ENCODE measurements around the gene HOXB2. TPM values are rescaled to one million over a fixed set of nuclear protein-coding genes. Genes with fewer than 3 reads are reported as not detected.

Gene HOXB2
- total and polyA plus RNA-seq, 2 of the 8 experiments (the other 6 are each of a cell fraction or from before 2014, with no cell fraction given), result not detected

GRCh38 chr17:48586355-48587258, 41.7 kb upstream of the HOXB2 start:
- Histone ChIP-seq H2BK120ac (replicated peaks; ENCODE audit: low read depth, low read length) (no peak overlapping the region), H3K27me3 (replicated peaks in 1 of 4; ENCODE audit: control insufficient read depth in 3 of 4, extremely low read depth in 1 of 4, insufficient read depth in 3 of 4, low read length in 3 of 4) (peaks cover 99 to 100% (median 100%) of the 10 kb centered on the region in 4 experiments), H3K79me1 (ENCODE audit: low read depth, low read length) (no peaks in the 10 kb centered on the region), H3K18ac (ENCODE audit: extremely low read depth, low read length) (no peak overlapping the region), H3K14ac (ENCODE audit: insufficient read length) (no peak overlapping the region), H3K4ac (replicated peaks; ENCODE audit: insufficient read length, low read depth, low read length) (no peak overlapping the region), H4K20me1 (replicated peaks in 1 of 2; ENCODE audit: control insufficient read depth in 1 of 2, insufficient read depth in 2 of 2, low read length in 2 of 2) (peaks cover 22 to 38% of the 10 kb centered on the region in 2 experiments), H3K23me2 (ENCODE audit: low read depth, low read length) (no peaks in the 10 kb centered on the region), H4K8ac (ENCODE audit: extremely low read depth, insufficient read depth, low read length) (no peak overlapping the region), H4K91ac (replicated peaks; ENCODE audit: insufficient read length, low read length) (no peak overlapping the region), H3K4me2 (ENCODE audit: insufficient read depth in 1 of 2, low read depth in 2 of 2, low read length in 2 of 2) (no peak overlapping the region), H3K4me1 (replicated peaks in 1 of 4; ENCODE audit: control insufficient read depth in 3 of 4, insufficient read depth in 4 of 4, low read length in 3 of 4) (peaks cover 0 to 5% (median 3%) of the 10 kb centered on the region in 4 experiments; a peak in 4 of 7 replicates), H2BK20ac (ENCODE audit: low read length) (no peak overlapping the region), H2BK12ac (ENCODE audit: low read depth, low read length) (no peak overlapping the region), H3K36me3 (ENCODE audit: control insufficient read depth in 2 of 4, insufficient read depth in 4 of 4, low read length in 3 of 4) (peaks cover 0 to 18% (median 0%) of the 10 kb centered on the region in 4 experiments; a peak in 1 of 8 replicates), H2AK5ac (ENCODE audit: low read depth, low read length) (no peak overlapping the region), H2BK15ac (ENCODE audit: low read length) (no peak overlapping the region), H3K9me3 (ENCODE audit: insufficient read depth in 2 of 2, low read depth in 1 of 2, low read length in 1 of 2) (no peaks in the 10 kb centered on the region), H2AFZ (ENCODE audit: low read length) (no peak overlapping the region), H3K27ac (ENCODE audit: low read depth, low read length) (no peak overlapping the region), H4K5ac (ENCODE audit: insufficient read length, low read depth, low read length) (no peak overlapping the region), H3K9ac (replicated peaks in 1 of 4; ENCODE audit: extremely low read depth in 1 of 4, low read depth in 3 of 4, low read length in 3 of 4) (no peak overlapping the region), H3K56ac (replicated peaks; ENCODE audit: insufficient read length, low read depth, low read length) (no peak overlapping the region), H3K4me3 (ENCODE audit: extremely low read depth in 1 of 4, insufficient read depth in 2 of 4, low read depth in 3 of 4, low read length in 4 of 4) (0 out of 8 replicates have a peak overlapping the region, but pooled peaks of 1 of the 4 experiments have one; percentile 42), H3K23ac (ENCODE audit: insufficient read length) (no peak overlapping the region), H2BK5ac (ENCODE audit: low read depth, low read length) (no peak overlapping the region), H3K79me2 (ENCODE audit: control insufficient read depth in 1 of 2, insufficient read depth in 2 of 2, low read length in 2 of 2) (no peaks in the 10 kb centered on the region)
- POLR2A ChIA-PET (ENCODE audit: partially characterized antibody), result interaction anchor here (1.6 kb wide), 1 partner anchor 12 kb away, joined by 4 read pairs; no protein-coding TSS in a partner anchor
- FAIRE-seq (no peak), DNase-seq (ENCODE audit: low read depth in 1 of 2, low spot score in 2 of 2) (no peak)
- TF ChIP-seq SUZ12 (IDR thresholded peaks at IDR 0.05; ENCODE audit: low read length), result peak; percentile 84
- TF ChIP-seq RBBP5 (IDR thresholded peaks at IDR 0.05; ENCODE audit: borderline replicate concordance, low read depth, low read length), result no peak
- TF ChIP-seq CBX8 (IDR thresholded peaks at IDR 0.05; ENCODE audit: borderline replicate concordance, low read depth, low read length), result peak; percentile 77; the same call in 1 of the 2 replicates
- no peak for TF ChIP-seq HDAC6 (IDR thresholded peaks at IDR 0.05; ENCODE audit: low read depth, low read length)
- TF ChIP-seq EZH2 (IDR thresholded peaks at IDR 0.05; ENCODE audit: low read depth, low read length, severe bottlenecking), result peak; percentile 99
- peak; percentile 92 for TF ChIP-seq RNF2 (IDR thresholded peaks at IDR 0.05; ENCODE audit: borderline replicate concordance, low read depth, low read length, missing control alignments, poor library complexity, severe bottlenecking)
- WGBS, 2 experiments (ENCODE audit: extremely low coverage in 1 of 2, insufficient coverage in 1 of 2, insufficient read length in 1 of 2, insufficient replicate concordance in 2 of 2, low coverage in 1 of 2, low lambda C conversion rate in 2 of 2, missing lambda C conversion rate in 1 of 2), result 12% methylated on average over 34 of the region's 34 CpGs; no CpG with 5 or more reads in 1 of the 2 experiments
- CTCF ChIA-PET (ENCODE audit: partially characterized antibody), result interaction anchor here (0.9 to 4.7 kb wide), 17 partner anchors 10 to 323 kb away, joined by 3 to 24 read pairs (median 5); no protein-coding TSS in a partner anchor
